ENCODE measurements around the gene DUOX2. TPM values are rescaled to one million over a fixed set of nuclear protein-coding genes. Genes with fewer than 3 reads are reported as not detected.

The DUOX2 gene
- total RNA-seq: 0.17 TPM in 1 of 2 replicates, not detected in the other

GRCh38 chr15:45114076-45114750, at the start of gene DUOX2, which contains the start of gene DUOXA2:
TSS of gene DUOX2 (minus strand) at chr15:45114172. CDS start at chr15:45113411, 761 bp downstream.
TSS of gene DUOXA2 (plus strand) at chr15:45114326. CDS start at chr15:45114606, 280 bp downstream.

GRCh38 chr15:45129651-45130129, 15.7 kb upstream of the DUOX2 start, which contains the start of the genes DUOX1 and DUOXA1:
TSS of gene DUOX1 (plus strand) at chr15:45129994. CDS start at chr15:45131967, 1,973 bp downstream.
TSS of gene DUOXA1 (minus strand) at chr15:45129879. CDS start at chr15:45123014, 6,865 bp downstream.

Other genes with a start within 250 kb of the DUOX2 start
- not detected in 2 replicates for gene TERB2, start 157.5 kb downstream of the DUOX2 start, total RNA-seq
- gene SORD, start 91.0 kb downstream of the DUOX2 start, total RNA-seq: 12.4 and 16.6 TPM in 2 replicates
- not detected in 2 replicates for gene DUOXA2, start 154 bp upstream of the DUOX2 start, total RNA-seq
- gene DUOXA1, start 15.7 kb upstream of the DUOX2 start, total RNA-seq: 0.17 TPM in 1 of 2 replicates, not detected in the other
- gene DUOX1, start 15.8 kb upstream of the DUOX2 start, total RNA-seq: under 0.01 and 0.99 TPM in 2 replicates
- gene SHF, start 73.8 kb upstream of the DUOX2 start, total RNA-seq: 2.5 and 4.3 TPM in 2 replicates
- not detected in 2 replicates for gene SLC28A2, start 138.1 kb upstream of the DUOX2 start, total RNA-seq